HG03571 (cell line): ENCODE data around the gene NSMCE3.
"Not testable (repeated sequence)": the region's sequence is repeated elsewhere in the genome, so short reads cannot be mapped to it uniquely, and the experiment has no call there.

Source experiments
- ATAC-seq: cut with Tn5 transposase; IDR thresholded peaks from one replicate; pipeline ENCODE4 v1.9.1; 2021; ENCODE audit not compliant: unreplicated experiment

Gene NSMCE3

GRCh38 chr15:29270169-29270955 is 740 bp upstream of the NSMCE3 start:
- ATAC-seq, result peak; percentile 20

GRCh38 chr15:29268706-29269484 is 727 bp downstream of the NSMCE3 start:
- peak; percentile 8 for ATAC-seq

GRCh38 chr15:29266052-29266582 is 3.5 kb downstream of the NSMCE3 start:
- ATAC-seq, result no peak

- no peak for ATAC-seq
Observed at GRCh38 chr15:29263289-29263688, 6.3 kb downstream of the NSMCE3 start.

- no peak for ATAC-seq
Observed at GRCh38 chr15:29262738-29263137, 6.9 kb downstream of the NSMCE3 start.

GRCh38 chr15:29260896-29261295 is 8.7 kb downstream of the NSMCE3 start:
- ATAC-seq, result no peak

GRCh38 chr15:29259233-29259632 is 10.4 kb downstream of the NSMCE3 start:
- no peak for ATAC-seq

- no peak for ATAC-seq
Observed at GRCh38 chr15:29252234-29252633, 17.4 kb downstream of the NSMCE3 start.

- ATAC-seq, result no peak
Observed at GRCh38 chr15:29244544-29244943, 25.1 kb downstream of the NSMCE3 start.

GRCh38 chr15:29244123-29244522 is 25.5 kb downstream of the NSMCE3 start:
- ATAC-seq, result no peak

GRCh38 chr15:29242456-29243242 is 27.0 kb downstream of the NSMCE3 start:
- no peak for ATAC-seq

GRCh38 chr15:29241207-29241606 is 28.4 kb downstream of the NSMCE3 start:
- ATAC-seq, result no peak

GRCh38 chr15:29239395-29239794 is 30.2 kb downstream of the NSMCE3 start:
- ATAC-seq, result no peak

GRCh38 chr15:29233566-29233965 is 36.1 kb downstream of the NSMCE3 start:
- ATAC-seq, result no peak

- no peak for ATAC-seq
Observed at GRCh38 chr15:29226436-29227208, 43.0 kb downstream of the NSMCE3 start.

- ATAC-seq, result no peak
Observed at GRCh38 chr15:29225534-29226234, 43.9 kb downstream of the NSMCE3 start.

- ATAC-seq, result not testable (repeated sequence)
Observed at GRCh38 chr15:29224987-29225363, 44.6 kb downstream of the NSMCE3 start.

GRCh38 chr15:29224235-29224986 is 45.2 kb downstream of the NSMCE3 start:
- not testable (repeated sequence) for ATAC-seq

- ATAC-seq, result no peak
Observed at GRCh38 chr15:29223640-29224039, 46.0 kb downstream of the NSMCE3 start.
